Suprapubic skin (tissue), 3 donors: ENCODE data around the gene IZUMO2.

Experiments used
- EP300 ChIP-seq: sonication (generic); formaldehyde crosslinking; IDR thresholded peaks from one replicate; pipeline ENCODE4 v1.6.1; 2017; ENCODE audit warnings: antibody characterized with exemption
- POLR2A ChIP-seq, 2 donors: fragments of 450-650 bp; IDR thresholded peaks; one replicate each; pipeline ENCODE4 v1.6.1; 2017; ENCODE audit warnings: antibody characterized with exemption in 2 of 2, mild to moderate bottlenecking in 2 of 2, moderate library complexity in 2 of 2
- TF ChIP-seq, protein P1 (sequence below), 2 donors: fragments of 200-600 bp in 1 of 2; fragments of 450-650 bp in 1 of 2; sonication (generic) in 1 of 2; IDR thresholded peaks; one replicate each; pipeline ENCODE4 v1.5.1; 2016 to 2019; ENCODE audit warnings: antibody characterized with exemption in 2 of 2, mild to moderate bottlenecking in 1 of 2, moderate library complexity in 1 of 2

DNA sequence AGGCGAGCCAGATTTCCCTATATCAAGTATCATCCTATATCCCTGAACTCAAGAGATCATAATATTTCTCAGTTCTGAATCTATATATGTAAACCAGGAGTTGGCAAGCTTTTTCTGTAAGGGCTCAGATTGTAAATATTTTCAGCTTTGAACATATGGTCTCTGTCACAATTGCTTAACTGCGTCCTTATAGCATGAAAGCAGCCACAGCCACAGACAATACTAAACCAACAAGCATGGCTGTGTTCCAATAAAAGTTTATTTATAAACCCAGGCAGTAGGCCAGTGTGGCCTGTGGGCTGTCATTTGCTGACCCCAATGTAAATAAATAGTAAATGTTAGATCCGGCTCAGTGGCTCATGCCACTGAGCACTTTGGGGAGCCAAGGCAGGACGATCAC lies 28.1 kb upstream of the IZUMO2 start:
- TF ChIP-seq EP300 (no peak), POLR2A (IDR thresholded peaks at IDR 0.05) (no peak)
- TF ChIP-seq, protein P1, sequence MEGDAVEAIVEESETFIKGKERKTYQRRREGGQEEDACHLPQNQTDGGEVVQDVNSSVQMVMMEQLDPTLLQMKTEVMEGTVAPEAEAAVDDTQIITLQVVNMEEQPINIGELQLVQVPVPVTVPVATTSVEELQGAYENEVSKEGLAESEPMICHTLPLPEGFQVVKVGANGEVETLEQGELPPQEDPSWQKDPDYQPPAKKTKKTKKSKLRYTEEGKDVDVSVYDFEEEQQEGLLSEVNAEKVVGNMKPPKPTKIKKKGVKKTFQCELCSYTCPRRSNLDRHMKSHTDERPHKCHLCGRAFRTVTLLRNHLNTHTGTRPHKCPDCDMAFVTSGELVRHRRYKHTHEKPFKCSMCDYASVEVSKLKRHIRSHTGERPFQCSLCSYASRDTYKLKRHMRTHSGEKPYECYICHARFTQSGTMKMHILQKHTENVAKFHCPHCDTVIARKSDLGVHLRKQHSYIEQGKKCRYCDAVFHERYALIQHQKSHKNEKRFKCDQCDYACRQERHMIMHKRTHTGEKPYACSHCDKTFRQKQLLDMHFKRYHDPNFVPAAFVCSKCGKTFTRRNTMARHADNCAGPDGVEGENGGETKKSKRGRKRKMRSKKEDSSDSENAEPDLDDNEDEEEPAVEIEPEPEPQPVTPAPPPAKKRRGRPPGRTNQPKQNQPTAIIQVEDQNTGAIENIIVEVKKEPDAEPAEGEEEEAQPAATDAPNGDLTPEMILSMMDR (IDR thresholded peaks at IDR 0.05), result no peak
